LNCaP clone FGC (cell line): Measurements from ENCODE around the gene CA4.

ENCODE experiments used
- DNase-seq: peaks from one replicate; pipeline ENCODE4 v3.0.0-alpha.2; 2011; ENCODE audit warnings: low read depth
- H3K4me3 ChIP-seq: 2 replicates; pipeline ENCODE4 v1.5.1; 2011; ENCODE audit warnings: mild to moderate bottlenecking, low read depth, low read length, control low read depth
- TF ChIP-seq, protein P1 (sequence below): IDR thresholded peaks from 2 replicates; pipeline ENCODE4 v1.5.1; 2012; ENCODE audit warnings: mild to moderate bottlenecking; ENCODE audit not compliant: control insufficient read depth, insufficient read depth; ENCODE audit errors: extremely low read depth

CA4 gene

DNA sequence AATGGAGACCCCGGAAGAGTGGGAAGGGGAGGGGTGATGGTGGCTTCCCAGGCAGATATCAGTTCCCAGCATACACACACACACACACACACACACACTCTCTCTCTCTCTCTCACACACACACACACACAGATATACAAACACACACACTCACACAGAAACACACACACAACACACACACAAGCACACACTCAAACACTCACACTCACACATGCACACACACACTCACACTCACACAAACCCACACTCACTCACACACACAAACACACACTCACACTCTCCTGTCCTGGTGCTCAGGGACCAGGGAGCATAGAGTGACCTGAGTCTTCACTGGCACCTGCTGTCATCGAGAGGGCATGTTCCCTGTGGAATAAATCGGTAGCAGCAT is 5.6 kb downstream of the CA4 start:
- TF ChIP-seq, protein P1, sequence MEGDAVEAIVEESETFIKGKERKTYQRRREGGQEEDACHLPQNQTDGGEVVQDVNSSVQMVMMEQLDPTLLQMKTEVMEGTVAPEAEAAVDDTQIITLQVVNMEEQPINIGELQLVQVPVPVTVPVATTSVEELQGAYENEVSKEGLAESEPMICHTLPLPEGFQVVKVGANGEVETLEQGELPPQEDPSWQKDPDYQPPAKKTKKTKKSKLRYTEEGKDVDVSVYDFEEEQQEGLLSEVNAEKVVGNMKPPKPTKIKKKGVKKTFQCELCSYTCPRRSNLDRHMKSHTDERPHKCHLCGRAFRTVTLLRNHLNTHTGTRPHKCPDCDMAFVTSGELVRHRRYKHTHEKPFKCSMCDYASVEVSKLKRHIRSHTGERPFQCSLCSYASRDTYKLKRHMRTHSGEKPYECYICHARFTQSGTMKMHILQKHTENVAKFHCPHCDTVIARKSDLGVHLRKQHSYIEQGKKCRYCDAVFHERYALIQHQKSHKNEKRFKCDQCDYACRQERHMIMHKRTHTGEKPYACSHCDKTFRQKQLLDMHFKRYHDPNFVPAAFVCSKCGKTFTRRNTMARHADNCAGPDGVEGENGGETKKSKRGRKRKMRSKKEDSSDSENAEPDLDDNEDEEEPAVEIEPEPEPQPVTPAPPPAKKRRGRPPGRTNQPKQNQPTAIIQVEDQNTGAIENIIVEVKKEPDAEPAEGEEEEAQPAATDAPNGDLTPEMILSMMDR = no peak
- no peak overlapping the region for H3K4me3 ChIP-seq
- DNase-seq = no peak

DNA sequence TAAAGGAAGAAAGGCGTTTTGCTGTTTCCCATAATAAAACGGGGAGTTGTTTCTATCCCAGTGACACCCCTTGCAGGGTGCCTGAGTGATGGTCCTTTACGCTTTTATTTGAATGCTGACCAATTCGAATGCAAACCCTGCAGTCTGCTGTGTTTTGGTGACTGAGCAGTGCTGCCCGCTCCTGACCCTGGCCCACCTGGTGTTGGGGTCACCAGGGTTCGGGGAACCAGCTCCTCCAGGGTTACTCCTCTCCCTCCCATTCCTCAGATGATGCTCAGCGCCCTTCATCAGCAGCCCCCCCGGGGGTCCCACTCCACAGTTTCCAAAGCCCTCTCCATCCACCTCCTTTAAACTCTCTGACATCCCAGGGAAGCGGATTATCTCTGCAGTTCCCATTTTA is 6.0 kb downstream of the CA4 start:
- no peak for DNase-seq
- no peak overlapping the region for H3K4me3 ChIP-seq
- TF ChIP-seq, protein P1 = no peak

- no peak overlapping the region for H3K4me3 ChIP-seq
- DNase-seq = no peak
- TF ChIP-seq, protein P1 = no peak
These were observed 7.0 kb downstream of the CA4 start for GRCh38 chr17:60156746-60157145.

GRCh38 chr17:60157487-60158040 is 7.8 kb downstream of the CA4 start:
- no peak overlapping the region for H3K4me3 ChIP-seq
- TF ChIP-seq, protein P1 = no peak
- DNase-seq = no peak

DNA sequence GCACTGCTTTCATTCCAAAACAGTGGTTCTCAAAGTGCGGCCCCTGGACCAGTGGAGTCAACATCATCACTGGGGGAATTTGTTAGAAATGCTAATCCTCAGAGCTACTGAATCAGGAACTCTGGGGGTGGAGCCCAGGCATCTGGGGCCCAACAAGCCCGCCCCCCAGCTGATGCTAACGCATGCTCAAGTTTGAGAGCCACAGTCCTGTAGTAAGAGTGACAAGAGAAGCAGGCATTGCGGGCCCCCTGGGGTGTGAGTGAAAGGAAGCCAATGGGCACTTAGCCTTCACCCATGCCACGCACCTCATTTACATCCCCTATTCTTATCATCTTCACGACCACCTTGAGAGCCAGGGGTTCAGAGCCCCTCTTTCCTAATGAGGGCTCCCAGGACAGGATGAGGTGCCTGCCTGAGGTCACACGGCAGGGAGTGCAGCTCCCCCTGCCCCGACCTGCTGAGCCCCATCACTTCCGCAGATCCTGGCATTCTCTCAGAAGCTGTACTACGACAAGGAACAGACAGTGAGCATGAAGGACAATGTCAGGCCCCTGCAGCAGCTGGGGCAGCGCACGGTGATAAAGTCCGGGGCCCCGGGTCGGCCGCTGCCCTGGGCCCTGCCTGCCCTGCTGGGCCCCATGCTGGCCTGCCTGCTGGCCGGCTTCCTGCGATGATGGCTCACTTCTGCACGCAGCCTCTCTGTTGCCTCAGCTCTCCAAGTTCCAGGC is 9.1 kb downstream of the CA4 start:
- no peak overlapping the region for H3K4me3 ChIP-seq
- TF ChIP-seq, protein P1 = no peak
- DNase-seq = no peak

DNA sequence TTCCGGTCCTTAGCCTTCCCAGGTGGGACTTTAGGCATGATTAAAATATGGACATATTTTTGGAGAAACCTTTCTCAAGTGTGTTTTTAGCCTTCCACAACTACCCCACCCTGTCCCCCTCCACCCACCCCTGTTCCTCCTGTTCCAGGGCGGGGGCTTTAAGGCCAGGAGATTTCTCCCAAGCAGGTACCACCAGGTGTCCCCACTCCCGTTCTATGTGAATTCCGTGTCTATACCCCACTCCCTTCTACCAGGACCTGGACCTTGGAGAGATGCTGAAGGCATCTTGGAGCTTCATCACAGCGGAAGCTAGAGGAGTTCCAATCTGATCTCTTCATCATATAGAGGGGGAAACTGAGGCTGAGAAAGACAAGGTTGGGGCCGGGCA is 9.7 kb downstream of the CA4 start:
- no peak for DNase-seq
- no peak overlapping the region for H3K4me3 ChIP-seq
- TF ChIP-seq, protein P1 = no peak
